AG09319 (cell line): ENCODE measurements around the gene URGCP.
"Not testable (repeated sequence)": the region's sequence is repeated elsewhere in the genome, so short reads cannot be mapped to it uniquely, and the experiment has no call there.

Source experiments
- DNase-seq: peaks from one replicate; pipeline ENCODE4 v3.0.0-alpha.2; 2010; ENCODE audit warnings: low read depth; ENCODE audit errors: extremely low read depth
- CTCF ChIP-seq: IDR thresholded peaks from 2 replicates; pipeline ENCODE4 v1.5.1; 2011; ENCODE audit warnings: low read depth, mild to moderate bottlenecking, inconsistent platforms, low read length, moderate library complexity

The URGCP gene

GRCh38 chr7:43914795-43915194, 8.4 kb upstream of the URGCP start:
- no peak for DNase-seq
- no peak for TF ChIP-seq CTCF

- no peak for DNase-seq
- TF ChIP-seq CTCF: no peak
Measured at GRCh38 chr7:43905956-43906330, 453 bp downstream of the URGCP start.

- TF ChIP-seq CTCF: no peak
- no peak for DNase-seq
Measured at GRCh38 chr7:43905209-43905946, 1.0 kb downstream of the URGCP start.

- no peak for DNase-seq
- no peak for TF ChIP-seq CTCF
Measured at GRCh38 chr7:43904533-43905208, 1.7 kb downstream of the URGCP start.

GRCh38 chr7:43902542-43903054, 3.8 kb downstream of the URGCP start:
- no peak for DNase-seq
- no peak for TF ChIP-seq CTCF

GRCh38 chr7:43898571-43898970, 7.8 kb downstream of the URGCP start:
- not testable (repeated sequence) for DNase-seq

GRCh38 chr7:43895847-43896415, 10.5 kb downstream of the URGCP start:
- no peak for TF ChIP-seq CTCF

More at GRCh38 chr7:43895847-43896415, 10.5 kb downstream of the URGCP start:
- DNase-seq: no peak
